Measurements from ENCODE around the gene ALOX12B.

ALOX12B gene

GRCh38 chr17:8046929-8047768, 40.4 kb downstream of the ALOX12B start:
- no peak overlapping the region for H4K91ac ChIP-seq (ENCODE audit: low read depth, low read length)
- H2BK120ac ChIP-seq (ENCODE audit: insufficient read depth, low read length, poor library complexity): no peak overlapping the region
- no peak overlapping the region for H4K12ac ChIP-seq (ENCODE audit: low read depth, low read length)
- no peak overlapping the region for H2BK5ac ChIP-seq (ENCODE audit: low read depth, low read length, poor library complexity)
- H4K8ac ChIP-seq (ENCODE audit: low read depth, low read length): no peak overlapping the region
- no peak overlapping the region for H3K4ac ChIP-seq (ENCODE audit: low read depth, low read length)
- no peaks in the 10 kb centered on the region for H3K79me2 ChIP-seq (ENCODE audit: control insufficient read depth, insufficient read depth, low read length, poor library complexity)
- no peak overlapping the region for H3K23ac ChIP-seq (ENCODE audit: low read length)
- no peaks in the 10 kb centered on the region for H3K36me3 ChIP-seq (ENCODE audit: control insufficient read depth in 1 of 2, insufficient read depth in 2 of 2, low read length in 2 of 2)
- no peak overlapping the region for H3K4me2 ChIP-seq (ENCODE audit: low read length)
- peaks cover 4% of the 10 kb centered on the region for H3K9me3 ChIP-seq (ENCODE audit: insufficient read depth, low read depth, low read length)
- H2AFZ ChIP-seq (ENCODE audit: insufficient read depth, low read length, poor library complexity): no peak overlapping the region
- DNase-seq: no peak
- no peak overlapping the region for H3K9ac ChIP-seq (ENCODE audit: low read length)
- H3K79me1 ChIP-seq (ENCODE audit: low read length): no peaks in the 10 kb centered on the region
- no peak overlapping the region for H3K4me3 ChIP-seq (ENCODE audit: low read depth, low read length)
- no peak overlapping the region for H3K18ac ChIP-seq (ENCODE audit: low read length)
- H3K27me3 ChIP-seq (ENCODE audit: insufficient read depth, low read length): no peaks in the 10 kb centered on the region
- no peaks in the 10 kb centered on the region for H3K4me1 ChIP-seq (ENCODE audit: control insufficient read depth in 1 of 2, insufficient read depth in 2 of 2, low read length in 2 of 2)
- no peak overlapping the region for H2BK12ac ChIP-seq (ENCODE audit: low read length)
- WGBS (ENCODE audit: extremely low coverage, insufficient coverage, insufficient read length): no CpG with 5 or more reads among the region's 24 CpGs
- no peak overlapping the region for H3K14ac ChIP-seq (ENCODE audit: low read length)
- no peak overlapping the region for H2AK5ac ChIP-seq (ENCODE audit: low read length)
- no peak overlapping the region for H3K27ac ChIP-seq (ENCODE audit: low read depth, low read length)

- H4K91ac ChIP-seq (ENCODE audit: low read depth, low read length): no peak overlapping the region
- no peak overlapping the region for H2BK12ac ChIP-seq (ENCODE audit: low read length)
- H4K8ac ChIP-seq (ENCODE audit: low read depth, low read length): no peak overlapping the region
- no peak overlapping the region for H2AK5ac ChIP-seq (ENCODE audit: low read length)
- no peak overlapping the region for H3K4ac ChIP-seq (ENCODE audit: low read depth, low read length)
- WGBS (ENCODE audit: extremely low coverage, insufficient coverage, insufficient read length): no CpG with 5 or more reads among the region's 11 CpGs
- H3K18ac ChIP-seq (ENCODE audit: low read length): no peak overlapping the region
- no peaks in the 10 kb centered on the region for H3K27me3 ChIP-seq (ENCODE audit: insufficient read depth, low read length)
- H2BK5ac ChIP-seq (ENCODE audit: low read depth, low read length, poor library complexity): no peak overlapping the region
- no peak overlapping the region for H2BK120ac ChIP-seq (ENCODE audit: insufficient read depth, low read length, poor library complexity)
- H4K12ac ChIP-seq (ENCODE audit: low read depth, low read length): no peak overlapping the region
- H3K9ac ChIP-seq (ENCODE audit: low read length): no peak overlapping the region
- no peak overlapping the region for H3K27ac ChIP-seq (ENCODE audit: low read depth, low read length)
- no peaks in the 10 kb centered on the region for H3K36me3 ChIP-seq (ENCODE audit: control insufficient read depth in 1 of 2, insufficient read depth in 2 of 2, low read length in 2 of 2)
- H3K14ac ChIP-seq (ENCODE audit: low read length): no peak overlapping the region
- no peaks in the 10 kb centered on the region for H3K79me1 ChIP-seq (ENCODE audit: low read length)
- no peak overlapping the region for H3K23ac ChIP-seq (ENCODE audit: low read length)
- H3K4me3 ChIP-seq (ENCODE audit: low read depth, low read length): no peak overlapping the region
- no peaks in the 10 kb centered on the region for H3K79me2 ChIP-seq (ENCODE audit: control insufficient read depth, insufficient read depth, low read length, poor library complexity)
- H3K9me3 ChIP-seq (ENCODE audit: insufficient read depth, low read depth, low read length): peaks cover 4% of the 10 kb centered on the region
- DNase-seq: no peak
- no peak overlapping the region for H2AFZ ChIP-seq (ENCODE audit: insufficient read depth, low read length, poor library complexity)
- no peak overlapping the region for H3K4me2 ChIP-seq (ENCODE audit: low read length)
- H3K4me1 ChIP-seq (ENCODE audit: control insufficient read depth in 1 of 2, insufficient read depth in 2 of 2, low read length in 2 of 2): no peaks in the 10 kb centered on the region
Measured at GRCh38 chr17:8046306-8046928, 41.1 kb downstream of the ALOX12B start.

- no CpG with 5 or more reads among the region's 24 CpGs for WGBS (ENCODE audit: extremely low coverage, insufficient coverage, insufficient read length)
- Histone ChIP-seq H2BK5ac (ENCODE audit: low read depth, low read length, poor library complexity) (no peak overlapping the region), H2BK120ac (ENCODE audit: insufficient read depth, low read length, poor library complexity) (no peak overlapping the region), H3K4me3 (ENCODE audit: low read depth, low read length) (no peak overlapping the region), H3K18ac (ENCODE audit: low read length) (no peak overlapping the region), H3K4me2 (ENCODE audit: low read length) (no peak overlapping the region), H3K79me1 (ENCODE audit: low read length) (no peaks in the 10 kb centered on the region), H4K8ac (ENCODE audit: low read depth, low read length) (no peak overlapping the region), H3K36me3 (ENCODE audit: control insufficient read depth in 1 of 2, insufficient read depth in 2 of 2, low read length in 2 of 2) (no peaks in the 10 kb centered on the region), H3K4ac (ENCODE audit: low read depth, low read length) (no peak overlapping the region), H3K27me3 (ENCODE audit: insufficient read depth, low read length) (no peaks in the 10 kb centered on the region), H3K9ac (ENCODE audit: low read length) (no peak overlapping the region), H3K14ac (ENCODE audit: low read length) (no peak overlapping the region), H2AK5ac (ENCODE audit: low read length) (no peak overlapping the region), H2AFZ (ENCODE audit: insufficient read depth, low read length, poor library complexity) (no peak overlapping the region), H2BK12ac (ENCODE audit: low read length) (no peak overlapping the region), H4K91ac (ENCODE audit: low read depth, low read length) (no peak overlapping the region), H3K79me2 (ENCODE audit: control insufficient read depth, insufficient read depth, low read length, poor library complexity) (no peaks in the 10 kb centered on the region), H4K12ac (ENCODE audit: low read depth, low read length) (no peak overlapping the region), H3K4me1 (ENCODE audit: control insufficient read depth in 1 of 2, insufficient read depth in 2 of 2, low read length in 2 of 2) (no peaks in the 10 kb centered on the region), H3K23ac (ENCODE audit: low read length) (no peak overlapping the region), H3K27ac (ENCODE audit: low read depth, low read length) (no peak overlapping the region), H3K9me3 (ENCODE audit: insufficient read depth, low read depth, low read length) (peaks cover 4% of the 10 kb centered on the region)
- DNase-seq: no peak
Measured at GRCh38 chr17:8044819-8045810, 42.4 kb downstream of the ALOX12B start.

GRCh38 chr17:8041979-8042378, 45.5 kb downstream of the ALOX12B start:
- no peaks in the 10 kb centered on the region for H3K36me3 ChIP-seq (ENCODE audit: control insufficient read depth in 1 of 2, insufficient read depth in 2 of 2, low read length in 2 of 2)
- no peaks in the 10 kb centered on the region for H3K79me1 ChIP-seq (ENCODE audit: low read length)
- no peak overlapping the region for H2AK5ac ChIP-seq (ENCODE audit: low read length)
- H4K12ac ChIP-seq (ENCODE audit: low read depth, low read length): no peak overlapping the region
- no peak overlapping the region for H3K18ac ChIP-seq (ENCODE audit: low read length)
- no peak overlapping the region for H3K23ac ChIP-seq (ENCODE audit: low read length)
- H3K27me3 ChIP-seq (ENCODE audit: insufficient read depth, low read length): peaks cover 4% of the 10 kb centered on the region
- H4K91ac ChIP-seq (ENCODE audit: low read depth, low read length): no peak overlapping the region
- H2AFZ ChIP-seq (ENCODE audit: insufficient read depth, low read length, poor library complexity): no peak overlapping the region
- H3K4me3 ChIP-seq (ENCODE audit: low read depth, low read length): no peak overlapping the region
- peaks cover 4% of the 10 kb centered on the region for H3K9me3 ChIP-seq (ENCODE audit: insufficient read depth, low read depth, low read length)
- no peak overlapping the region for H3K4ac ChIP-seq (ENCODE audit: low read depth, low read length)
- no peak overlapping the region for H2BK5ac ChIP-seq (ENCODE audit: low read depth, low read length, poor library complexity)
- no peaks in the 10 kb centered on the region for H3K79me2 ChIP-seq (ENCODE audit: control insufficient read depth, insufficient read depth, low read length, poor library complexity)
- no peak overlapping the region for H3K14ac ChIP-seq (ENCODE audit: low read length)
- no peak overlapping the region for H2BK120ac ChIP-seq (ENCODE audit: insufficient read depth, low read length, poor library complexity)
- H2BK12ac ChIP-seq (ENCODE audit: low read length): no peak overlapping the region
- no peak overlapping the region for H3K4me2 ChIP-seq (ENCODE audit: low read length)
- H3K9ac ChIP-seq (ENCODE audit: low read length): no peak overlapping the region
- H3K27ac ChIP-seq (ENCODE audit: low read depth, low read length): no peak overlapping the region
- DNase-seq: no peak
- no peak overlapping the region for H4K8ac ChIP-seq (ENCODE audit: low read depth, low read length)
- no peaks in the 10 kb centered on the region for H3K4me1 ChIP-seq (ENCODE audit: control insufficient read depth in 1 of 2, insufficient read depth in 2 of 2, low read length in 2 of 2)
